GM18498 (cell line): ENCODE measurements around the gene SARS1.
A peak's percentile ranks its signal among the peaks of the same experiment; 100 is the strongest.
"Not testable (repeated sequence)": the region's sequence is repeated elsewhere in the genome, so short reads cannot be mapped to it uniquely, and the experiment has no call there.

Source experiments
- ATAC-seq: cut with Tn5 transposase; IDR thresholded peaks from one replicate; pipeline ENCODE4 v1.9.1; 2021; ENCODE audit warnings: mild to moderate bottlenecking, moderate library complexity; ENCODE audit not compliant: unreplicated experiment

The SARS1 gene

DNA sequence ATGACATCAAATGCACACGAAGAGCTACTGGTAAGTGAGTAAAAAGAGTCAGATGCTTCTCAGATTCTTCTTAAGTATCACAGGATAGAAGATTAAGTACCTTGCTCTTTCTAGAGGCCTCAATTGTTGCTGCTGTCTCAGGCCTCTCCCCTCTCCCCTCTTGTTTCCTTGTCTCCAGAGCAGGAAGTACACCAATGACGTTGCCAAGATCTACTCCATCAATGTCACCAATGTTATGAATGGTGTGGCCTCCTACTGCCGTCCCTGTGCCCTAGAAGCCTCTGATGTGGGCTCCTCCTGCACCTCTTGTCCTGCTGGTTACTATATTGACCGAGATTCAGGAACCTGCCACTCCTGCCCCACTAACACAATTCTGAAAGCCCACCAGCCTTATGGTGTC is 21.3 kb upstream of the SARS1 start:
- no peak for ATAC-seq

DNA sequence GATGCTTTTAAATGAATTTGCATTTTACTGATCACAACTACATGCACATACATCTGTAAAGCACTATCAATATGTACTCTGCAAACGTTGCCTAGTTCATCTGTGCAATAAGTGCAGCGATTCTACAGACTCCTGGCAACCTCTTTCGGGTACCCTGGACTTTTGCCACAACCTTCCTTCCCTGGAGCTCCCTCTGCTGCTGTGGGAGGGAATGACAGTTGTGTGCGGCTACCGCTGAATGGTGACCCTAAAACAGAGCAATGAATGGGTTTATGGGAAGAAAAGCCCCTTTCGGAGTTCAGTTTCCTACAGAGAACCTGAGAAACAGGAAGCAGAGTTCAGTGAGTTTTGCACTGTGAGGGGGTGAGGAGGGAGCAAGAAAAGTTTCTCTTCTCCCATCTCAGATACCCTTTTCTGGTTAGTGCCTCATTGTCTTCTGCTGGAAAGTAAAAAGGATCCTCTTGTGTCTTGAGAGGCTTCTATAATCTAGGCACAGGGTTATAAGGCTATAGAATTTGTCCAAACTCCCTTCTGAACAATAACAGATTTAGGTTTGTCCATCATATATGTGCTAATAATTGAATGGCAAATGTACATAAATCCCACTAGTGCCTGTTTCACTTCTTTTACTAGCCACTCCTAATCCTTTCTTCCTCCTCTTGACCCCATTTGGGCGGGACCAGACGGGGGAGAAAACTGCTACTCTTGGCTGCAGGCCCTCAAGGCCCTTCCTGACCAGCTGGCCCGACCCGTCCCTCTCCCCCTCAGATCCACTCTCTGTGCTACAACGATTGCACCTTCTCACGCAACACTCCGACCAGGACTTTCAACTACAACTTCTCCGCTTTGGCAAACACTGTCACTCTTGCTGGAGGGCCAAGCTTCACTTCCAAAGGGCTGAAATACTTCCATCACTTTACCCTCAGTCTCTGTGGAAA is 19.8 kb upstream of the SARS1 start:
- ATAC-seq: peak; percentile 64

DNA sequence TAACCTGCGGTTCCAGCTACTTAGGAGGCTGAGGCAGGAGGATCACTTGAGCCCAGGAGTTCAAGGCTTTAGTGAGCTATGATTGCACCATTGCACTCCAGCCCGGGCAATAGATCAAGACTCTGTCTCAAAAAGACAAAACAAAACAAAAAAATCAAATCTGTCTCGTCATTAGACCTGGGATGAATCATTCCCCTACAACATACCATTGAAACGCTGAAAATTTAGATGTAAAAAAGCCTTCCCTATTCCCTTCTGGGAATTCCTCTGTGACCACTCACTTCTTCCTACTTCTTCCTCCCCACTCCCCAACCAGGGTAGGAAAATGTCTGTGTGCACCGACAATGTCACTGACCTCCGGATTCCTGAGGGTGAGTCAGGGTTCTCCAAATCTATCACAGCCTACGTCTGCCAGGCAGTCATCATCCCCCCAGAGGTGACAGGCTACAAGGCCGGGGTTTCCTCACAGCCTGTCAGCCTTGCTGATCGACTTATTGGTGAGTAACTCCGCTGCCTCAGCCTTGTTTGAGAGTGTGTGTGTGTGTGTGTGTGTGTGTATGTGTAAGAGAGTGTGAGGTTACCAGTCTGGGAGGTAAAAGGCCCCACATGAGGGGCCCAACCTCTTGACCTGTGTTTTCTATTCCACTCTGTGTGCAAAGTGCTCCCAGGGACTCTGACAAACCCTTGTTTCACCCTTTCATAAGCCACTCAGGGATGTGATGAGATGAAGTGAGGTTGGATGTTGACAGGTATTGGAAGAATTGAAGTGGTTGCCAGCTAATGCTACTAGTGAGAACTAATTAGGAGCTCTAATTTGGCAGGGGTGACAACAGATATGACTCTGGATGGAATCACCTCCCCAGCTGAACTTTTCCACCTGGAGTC is 16.3 kb upstream of the SARS1 start:
- ATAC-seq: no peak

DNA sequence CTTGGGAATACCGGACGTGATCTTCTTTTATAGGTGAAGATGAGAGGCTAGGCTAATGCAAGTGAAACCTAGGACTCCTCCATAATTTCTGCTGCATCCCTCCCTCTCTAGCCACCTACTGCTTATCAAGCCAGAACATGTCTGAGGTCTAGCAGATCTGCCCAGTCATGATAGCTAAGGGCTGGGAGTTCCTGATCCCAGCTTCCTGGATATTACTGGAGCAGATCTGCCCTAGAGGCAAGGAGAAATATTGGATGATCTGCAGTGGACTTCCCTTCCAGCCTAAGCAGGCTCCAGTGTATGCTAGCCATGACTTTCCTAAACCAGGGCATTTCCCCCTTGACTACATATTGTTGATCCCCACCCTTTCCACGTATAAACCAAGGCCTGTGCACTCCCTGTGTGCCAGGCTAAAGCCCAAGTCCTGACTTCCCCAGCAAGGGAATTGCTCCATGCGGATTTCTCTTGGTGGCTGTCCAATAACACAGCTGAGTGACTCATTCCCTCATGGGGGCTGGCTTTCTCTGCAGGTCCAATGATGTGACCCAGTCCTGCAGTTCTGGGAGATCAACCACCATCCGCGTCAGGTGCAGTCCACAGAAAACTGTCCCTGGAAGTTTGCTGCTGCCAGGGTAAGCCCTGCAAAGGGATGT is 15.5 kb upstream of the SARS1 start:
- ATAC-seq: no peak

DNA sequence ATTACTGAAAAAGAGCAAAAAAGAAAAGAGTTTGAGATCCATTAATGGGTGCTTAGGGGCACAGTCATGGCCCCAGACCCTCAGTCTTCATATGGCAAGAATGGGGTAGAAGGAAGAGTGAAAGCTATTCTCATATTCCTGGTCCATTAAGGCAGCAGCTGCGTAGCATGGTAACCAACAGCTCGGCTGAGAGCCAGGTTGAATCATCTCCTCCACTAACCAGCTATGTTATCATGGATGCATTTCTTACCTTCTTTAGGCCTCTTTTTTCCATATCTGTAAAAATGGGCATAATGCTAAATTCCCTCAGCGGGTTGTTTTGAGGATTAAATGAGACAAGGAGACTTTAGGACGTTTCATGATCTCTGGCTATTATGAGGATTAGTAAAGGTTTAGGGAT is 15.0 kb upstream of the SARS1 start:
- ATAC-seq: no peak

DNA sequence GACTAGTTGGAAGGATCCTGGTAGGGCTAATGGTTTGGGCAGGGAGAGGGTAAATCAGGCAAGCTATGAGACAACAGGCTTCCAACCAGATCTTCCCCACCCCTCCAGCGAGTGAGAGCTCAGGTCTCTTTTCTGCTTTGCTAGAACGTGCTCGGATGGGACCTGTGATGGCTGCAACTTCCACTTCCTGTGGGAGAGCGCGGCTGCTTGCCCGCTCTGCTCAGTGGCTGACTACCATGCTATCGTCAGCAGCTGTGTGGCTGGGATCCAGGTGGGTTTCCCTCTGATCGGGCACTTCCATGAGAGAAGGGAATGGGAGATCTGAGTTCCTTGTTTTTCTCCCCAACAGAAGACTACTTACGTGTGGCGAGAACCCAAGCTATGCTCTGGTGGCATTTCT is 14.0 kb upstream of the SARS1 start:
- no peak for ATAC-seq

DNA sequence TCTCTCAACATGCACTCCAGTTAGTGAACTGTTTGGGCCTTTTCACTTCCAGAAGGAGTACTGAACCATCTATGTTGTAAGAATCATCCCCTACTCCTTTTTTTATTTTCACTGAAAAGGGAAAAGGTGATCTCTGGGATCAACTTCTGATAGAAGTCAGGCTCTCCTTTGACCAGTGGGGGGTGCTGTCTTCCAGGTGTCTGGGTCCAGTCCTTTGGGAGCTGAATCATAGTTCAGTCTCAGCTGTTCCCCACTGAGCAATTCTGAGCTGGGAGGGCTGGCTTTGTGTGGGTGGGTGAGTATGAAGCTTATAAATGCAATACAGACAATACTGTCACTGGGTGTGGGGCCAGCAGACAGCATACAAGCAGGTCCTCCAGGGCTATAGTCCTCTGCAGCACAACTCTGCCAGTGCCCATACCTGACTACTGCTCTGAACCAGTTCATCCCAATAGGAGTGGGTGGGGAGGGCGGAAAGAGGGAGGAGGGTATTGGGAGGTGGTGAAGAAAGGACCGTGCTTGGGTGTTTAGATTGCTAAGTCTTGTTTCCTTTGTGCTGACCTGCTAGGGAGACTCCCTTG is 12.5 kb upstream of the SARS1 start:
- no peak for ATAC-seq

DNA sequence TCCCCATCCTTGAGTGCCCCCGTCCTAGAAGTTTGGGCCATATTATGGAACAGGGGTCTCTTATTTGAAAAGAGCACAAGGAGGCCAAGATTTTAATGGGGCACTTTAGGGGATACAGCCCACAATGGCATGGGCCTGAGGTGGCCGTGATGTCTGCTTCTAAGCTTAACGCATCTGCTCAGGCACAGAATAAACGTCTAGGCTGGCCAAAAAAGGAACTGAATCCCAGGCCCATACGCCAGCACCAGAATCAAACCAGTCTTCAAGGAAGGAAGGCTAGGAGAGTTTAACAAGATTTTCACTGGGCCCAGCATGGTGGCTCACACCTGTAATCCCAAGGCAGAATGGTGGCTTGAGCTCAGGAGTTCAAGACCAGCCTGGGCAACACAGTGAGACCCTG is 9.2 kb upstream of the SARS1 start:
- no peak for ATAC-seq

DNA sequence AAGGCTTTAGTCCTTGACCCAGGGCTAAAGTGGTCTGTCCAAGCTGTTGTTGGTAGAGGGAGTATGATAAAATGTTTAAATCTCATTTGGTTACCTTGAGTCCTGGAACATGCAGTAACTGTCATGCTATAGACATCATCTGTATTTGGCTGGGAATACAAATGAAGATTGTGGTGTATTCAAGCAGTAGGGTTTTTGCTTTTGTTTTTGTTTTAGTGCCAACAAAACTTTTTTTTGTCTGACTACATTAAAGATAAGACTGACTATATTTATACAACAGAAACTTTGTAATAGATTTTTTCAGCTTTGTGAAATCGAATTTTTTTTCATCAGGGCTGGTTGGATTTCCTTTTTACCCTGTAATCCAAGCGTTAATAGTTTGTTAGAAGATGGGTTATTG is 7.4 kb upstream of the SARS1 start:
- no peak for ATAC-seq

DNA sequence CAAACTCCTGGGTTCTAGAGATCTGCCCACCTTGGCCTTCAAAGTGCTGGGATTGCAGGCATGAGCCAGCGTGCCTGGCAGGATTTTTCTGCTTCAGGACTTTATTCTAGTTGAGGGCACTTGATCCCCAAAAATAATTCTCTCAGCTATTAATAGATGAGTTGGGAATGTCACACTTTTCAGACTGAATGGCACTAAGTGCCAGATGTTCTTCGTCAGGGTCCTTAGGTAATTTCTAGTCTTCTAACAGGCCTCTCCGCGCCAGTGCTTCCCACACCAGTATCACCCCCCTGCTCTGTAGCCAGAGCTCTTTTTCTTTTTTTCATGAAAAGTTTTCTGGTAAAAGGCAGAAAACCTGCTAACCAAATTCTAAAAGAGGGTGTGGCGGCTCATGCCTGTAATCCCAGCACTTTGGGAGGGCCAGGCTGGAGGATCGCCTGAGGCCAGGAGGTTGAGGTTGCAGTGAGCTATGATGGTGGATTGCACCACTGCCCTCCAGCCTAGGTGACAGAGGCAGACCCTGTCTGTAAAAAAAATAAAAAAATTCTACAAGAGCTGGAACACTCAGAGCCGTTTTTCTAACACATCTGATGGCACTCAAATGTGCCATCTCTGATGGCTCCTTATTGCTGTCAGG is 6.1 kb upstream of the SARS1 start:
- no peak for ATAC-seq

DNA sequence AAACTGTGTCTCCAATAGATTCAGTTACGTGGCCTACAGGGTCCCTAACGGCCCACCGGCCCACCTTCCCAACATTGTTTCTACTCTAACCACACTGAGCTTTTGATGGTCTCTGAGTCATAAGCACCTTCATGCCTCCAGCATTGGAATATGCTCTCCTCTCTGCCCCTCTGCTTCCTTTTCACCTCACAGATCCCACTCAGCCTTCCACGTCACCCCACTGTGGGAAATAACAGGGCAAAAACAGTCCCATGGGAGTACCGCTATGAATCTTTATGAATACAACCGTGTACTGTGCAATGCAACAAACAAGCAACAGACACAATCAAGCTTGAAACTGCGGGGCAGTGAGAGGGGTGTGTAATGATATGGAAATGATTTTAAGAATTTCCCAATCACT is 5.3 kb upstream of the SARS1 start:
- no peak for ATAC-seq

DNA sequence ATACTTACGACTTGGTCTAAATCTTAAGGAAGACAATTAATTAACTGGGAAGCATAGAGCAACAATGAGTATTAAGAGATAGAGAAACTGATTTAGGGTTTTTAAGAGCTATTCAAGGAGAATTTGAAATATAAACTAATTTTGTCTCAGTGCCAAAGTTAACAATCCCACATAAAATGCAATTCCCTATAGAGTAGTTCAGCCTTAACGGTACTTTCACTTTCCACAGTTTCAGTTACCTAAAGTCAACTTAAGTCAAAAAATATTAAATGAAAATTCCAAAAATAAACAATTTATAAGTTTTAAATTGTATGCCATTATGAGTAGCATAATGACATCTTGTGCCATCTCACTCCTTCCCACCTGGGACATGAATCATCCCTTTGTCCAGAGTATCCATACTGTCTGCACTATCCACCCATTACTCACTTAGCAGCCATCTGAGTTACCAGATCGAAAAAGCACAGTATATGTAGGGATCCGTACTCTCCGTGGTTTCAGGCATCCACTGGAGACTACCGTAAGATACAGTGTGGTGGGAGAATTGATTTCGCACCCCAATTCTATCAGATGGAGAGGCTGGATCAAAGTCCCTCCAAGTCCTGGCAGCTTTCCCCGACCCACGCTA is 4.8 kb upstream of the SARS1 start:
- ATAC-seq: no peak

DNA sequence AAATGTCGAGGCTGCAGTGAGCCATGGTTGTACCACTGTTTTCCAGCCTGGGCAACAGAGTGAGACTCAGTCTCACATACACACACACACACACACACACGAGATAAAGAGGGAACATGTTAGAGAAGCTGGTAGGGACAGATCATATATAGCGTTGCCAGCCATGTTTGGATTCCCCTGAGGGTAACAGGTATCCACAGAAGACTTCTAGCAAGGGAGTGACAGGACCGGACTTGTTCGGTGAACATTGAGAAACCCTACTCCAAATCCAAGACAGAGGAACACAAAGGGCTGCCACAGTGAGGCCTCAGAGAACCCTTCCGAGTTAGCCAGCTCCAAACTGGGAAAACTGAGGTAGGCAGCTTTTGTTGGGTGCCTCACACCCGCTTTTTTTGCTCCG is 3.7 kb upstream of the SARS1 start:
- ATAC-seq: no peak

DNA sequence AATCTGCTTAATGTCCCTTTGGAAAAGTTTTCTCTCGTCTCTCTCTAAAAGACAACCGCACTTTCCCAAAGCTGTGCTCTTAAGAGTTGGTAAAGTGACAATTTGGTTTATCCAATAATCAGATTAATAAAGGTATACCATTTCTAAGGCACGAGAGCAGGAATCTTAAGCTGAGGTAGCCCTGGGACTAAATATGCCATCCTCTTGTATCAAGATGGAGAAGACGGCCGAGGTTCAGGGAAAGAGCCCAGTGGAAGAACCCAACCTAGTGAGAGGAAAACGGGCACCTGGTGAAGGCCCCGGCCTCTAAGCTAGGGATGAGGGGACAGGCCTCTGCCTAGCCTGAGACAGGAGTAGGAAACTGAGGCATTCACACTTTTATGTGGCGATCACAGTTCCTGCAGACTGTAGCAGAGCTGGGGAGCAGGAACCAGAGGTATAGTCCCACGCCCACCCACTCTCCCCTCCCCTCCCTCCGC is 334 bp upstream of the SARS1 start:
- no peak for ATAC-seq

DNA sequence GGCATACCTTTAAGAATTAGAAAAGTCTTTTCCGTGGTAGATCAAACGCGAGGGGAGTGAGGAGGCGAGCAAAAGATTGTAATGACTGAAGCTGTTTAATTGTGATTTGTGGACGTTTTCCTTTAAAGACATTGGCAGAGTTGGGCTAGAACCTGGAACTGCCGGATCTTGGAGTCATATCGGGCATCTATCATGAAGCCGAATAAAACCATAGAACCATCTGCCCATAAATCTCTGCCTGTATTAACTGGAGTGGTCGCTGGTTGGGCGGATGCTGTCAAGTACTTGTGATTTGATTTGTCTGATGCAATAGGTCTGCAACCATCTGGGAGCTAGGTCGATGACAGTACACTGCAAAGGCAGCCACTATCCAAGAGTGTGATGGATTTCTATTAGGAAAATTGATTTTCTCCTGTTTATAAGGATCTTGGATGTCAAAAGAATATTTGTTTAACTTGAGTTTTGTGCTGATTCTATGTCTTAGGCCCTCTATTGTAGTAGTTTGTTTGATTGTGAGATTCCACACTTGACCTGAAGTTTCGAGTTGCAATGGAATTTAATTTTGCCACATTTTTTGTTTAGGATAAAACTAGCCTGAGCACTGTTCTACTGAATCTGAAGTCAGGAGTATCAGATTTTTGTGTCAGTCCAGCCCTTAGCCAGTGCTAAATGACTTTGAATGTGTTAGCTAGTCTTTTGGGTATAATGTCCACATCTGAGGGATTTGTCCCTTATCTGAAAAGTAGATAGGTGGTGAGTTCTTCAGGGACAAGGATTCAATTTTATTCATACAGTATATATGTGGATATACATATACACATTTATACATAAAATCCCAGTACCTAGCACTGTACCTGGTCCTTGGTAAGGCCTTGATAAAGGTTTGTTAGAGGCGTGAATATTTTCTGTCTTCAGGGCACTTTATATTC is 1.2 kb downstream of the SARS1 start:
- ATAC-seq: no peak

DNA sequence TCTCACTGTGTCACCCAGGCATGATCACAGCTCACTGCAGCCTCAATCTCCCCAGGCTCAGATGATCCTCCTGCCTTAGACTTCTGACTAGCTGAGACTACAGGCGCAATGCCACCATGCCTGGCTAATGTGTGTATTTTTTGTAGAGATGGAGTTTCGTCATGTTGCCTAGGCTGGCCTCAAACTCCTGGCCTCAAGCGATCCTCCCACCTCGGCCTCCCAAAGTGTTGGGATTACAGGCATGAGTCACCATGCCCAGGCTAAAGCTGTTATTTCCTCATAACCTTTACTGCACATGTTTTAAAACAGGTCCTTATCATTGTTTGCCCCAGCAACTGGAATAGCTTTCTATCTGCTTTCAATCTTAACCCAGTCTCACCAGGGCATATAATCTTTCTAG is 2.9 kb downstream of the SARS1 start:
- no peak for ATAC-seq

DNA sequence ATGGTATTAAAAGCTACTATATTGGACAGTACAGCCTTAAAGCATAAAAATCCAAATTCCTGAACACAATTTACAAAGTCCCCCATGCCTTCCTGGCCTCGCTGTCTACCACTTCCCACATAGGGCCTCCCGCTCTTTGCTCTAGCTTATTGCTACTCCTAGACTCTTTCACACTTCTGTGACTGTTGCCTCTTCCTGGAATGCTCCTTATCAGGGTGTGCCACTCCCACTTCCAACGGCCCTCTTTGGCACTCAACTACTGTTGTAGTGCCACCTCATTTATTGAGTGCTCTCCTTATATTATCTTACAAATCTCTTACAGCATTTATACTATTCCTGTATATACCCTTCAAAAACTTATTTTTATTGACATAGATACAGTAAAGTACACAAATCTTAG is 4.8 kb downstream of the SARS1 start:
- no peak for ATAC-seq

DNA sequence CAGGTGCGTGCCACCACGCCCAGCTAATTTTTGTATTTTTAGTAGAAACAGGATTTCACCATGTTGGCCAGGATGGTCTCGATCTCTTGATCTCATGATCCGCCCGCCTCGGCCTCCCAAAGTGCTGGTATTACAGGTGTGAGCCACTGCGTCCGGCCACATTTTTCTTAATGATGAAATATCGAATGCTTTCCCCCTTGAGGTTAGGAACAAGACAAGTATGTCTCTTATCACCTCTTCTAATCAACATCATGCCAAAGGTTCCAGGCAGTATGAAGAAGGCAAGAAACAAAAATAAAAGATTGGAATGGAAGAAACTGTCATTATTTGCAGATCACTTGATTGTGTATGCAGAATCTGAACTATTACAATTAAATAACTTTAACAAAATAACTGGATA is 7.5 kb downstream of the SARS1 start:
- ATAC-seq: not testable (repeated sequence)

DNA sequence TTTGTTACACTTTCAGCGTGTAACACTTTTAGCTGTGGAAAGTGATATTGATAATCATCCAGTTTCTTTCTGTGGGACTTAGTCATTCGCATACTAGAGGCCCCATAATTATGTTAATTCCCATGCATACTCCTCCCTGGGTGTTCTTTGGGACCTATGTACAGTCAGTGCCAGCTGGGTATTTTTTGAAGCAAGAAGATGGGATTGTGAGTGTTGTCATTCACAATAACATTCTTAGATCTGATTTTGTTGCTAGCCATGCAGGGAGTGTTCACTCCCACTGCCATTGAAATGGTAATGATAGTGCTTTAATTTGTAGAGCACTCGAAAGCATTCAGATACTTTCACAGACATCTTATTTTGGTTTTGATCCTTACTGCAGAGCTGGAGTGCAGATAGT is 11.6 kb downstream of the SARS1 start:
- ATAC-seq: no peak
